Upper lobe of right lung (tissue), 1 donor: ENCODE results near the gene SNRPD2. TPM values are rescaled to one million over a fixed set of nuclear protein-coding genes. Genes with fewer than 3 reads are reported as not detected.

Experiments used
- ATAC-seq: fragments of 200-7000 bp; cut with Tn5 transposase; one replicate; pipeline ENCODE4 v1.9.1; 2020; ENCODE audit warnings: mild to moderate bottlenecking, moderate library complexity
- DNase-seq: peaks from one replicate; pipeline ENCODE4 v3.0.0-alpha.2; 2020
- H3K27ac ChIP-seq: fragments of 200-600 bp; one replicate; pipeline ENCODE4 v1.8.0; 2022
- H3K27me3 ChIP-seq: fragments of 200-600 bp; one replicate; pipeline ENCODE4 v1.8.0; 2022; ENCODE audit warnings: mild to moderate bottlenecking
- H3K36me3 ChIP-seq: fragments of 200-600 bp; one replicate; pipeline ENCODE4 v1.8.0; 2022
- H3K4me1 ChIP-seq: fragments of 200-600 bp; one replicate; pipeline ENCODE4 v1.8.0; 2022
- H3K4me3 ChIP-seq: fragments of 200-600 bp; one replicate; pipeline ENCODE4 v1.8.0; 2022; ENCODE audit warnings: mild to moderate bottlenecking
- H3K9me3 ChIP-seq: fragments of 200-600 bp; one replicate; pipeline ENCODE4 v1.8.0; 2022
- intact Hi-C: fragments of 100-400 bp; cut with DNase I; formaldehyde crosslinking; loops from one replicate; pipeline ENCODE4 v1.11.0; 2022
- total RNA-seq: library from RNA; stranded (reverse); fragmentation: NEBNext Ultra II Directional; extraction: Animal tissue kit (Norgen Biotek cat#: 25700); gene quantifications from one replicate; pipeline ENCODE4 v1.2.1, GENCODE V29; 2021
- TF ChIP-seq, protein P1 (sequence below): fragments of 200-600 bp; IDR thresholded peaks from one replicate; pipeline ENCODE4 v1.8.0; 2022; ENCODE audit warnings: antibody characterized with exemption
- donor health status: DM: no; HTN: yes; CAD: no; lungs with severe emphysema.

SNRPD2 gene
- total RNA-seq, 1 donor from 2014 or later = 188 TPM

DNA sequence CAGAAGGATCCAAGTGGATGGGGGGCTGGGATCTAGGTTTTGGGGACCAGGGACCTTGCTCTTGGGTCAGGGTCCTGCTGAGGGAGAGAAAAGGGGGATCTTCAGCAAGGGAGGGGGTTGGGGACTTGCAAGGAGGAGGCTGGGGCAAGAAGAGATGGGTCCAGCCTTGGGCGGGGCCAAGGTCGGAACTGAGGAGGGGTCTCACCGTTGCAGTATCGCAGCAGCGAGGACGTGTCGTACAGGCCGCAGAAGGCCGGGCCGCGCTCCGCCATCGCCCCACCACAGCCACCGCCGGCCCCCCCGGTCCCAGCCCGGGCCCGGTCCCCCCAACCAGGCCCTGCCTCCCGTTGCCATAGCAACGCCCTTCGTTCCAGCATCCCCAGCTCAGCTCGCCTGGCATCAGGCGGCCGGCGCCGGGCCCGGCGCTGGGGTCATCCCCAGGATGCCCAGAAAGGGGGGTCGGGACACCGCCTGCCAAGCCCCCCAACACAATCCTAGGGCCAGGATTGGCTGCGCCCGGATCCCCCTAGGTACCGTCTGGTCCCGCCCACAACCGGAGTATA is 46.6 kb downstream of the SNRPD2 start:
- peak; percentile 65 for DNase-seq
- TF ChIP-seq, protein P1, sequence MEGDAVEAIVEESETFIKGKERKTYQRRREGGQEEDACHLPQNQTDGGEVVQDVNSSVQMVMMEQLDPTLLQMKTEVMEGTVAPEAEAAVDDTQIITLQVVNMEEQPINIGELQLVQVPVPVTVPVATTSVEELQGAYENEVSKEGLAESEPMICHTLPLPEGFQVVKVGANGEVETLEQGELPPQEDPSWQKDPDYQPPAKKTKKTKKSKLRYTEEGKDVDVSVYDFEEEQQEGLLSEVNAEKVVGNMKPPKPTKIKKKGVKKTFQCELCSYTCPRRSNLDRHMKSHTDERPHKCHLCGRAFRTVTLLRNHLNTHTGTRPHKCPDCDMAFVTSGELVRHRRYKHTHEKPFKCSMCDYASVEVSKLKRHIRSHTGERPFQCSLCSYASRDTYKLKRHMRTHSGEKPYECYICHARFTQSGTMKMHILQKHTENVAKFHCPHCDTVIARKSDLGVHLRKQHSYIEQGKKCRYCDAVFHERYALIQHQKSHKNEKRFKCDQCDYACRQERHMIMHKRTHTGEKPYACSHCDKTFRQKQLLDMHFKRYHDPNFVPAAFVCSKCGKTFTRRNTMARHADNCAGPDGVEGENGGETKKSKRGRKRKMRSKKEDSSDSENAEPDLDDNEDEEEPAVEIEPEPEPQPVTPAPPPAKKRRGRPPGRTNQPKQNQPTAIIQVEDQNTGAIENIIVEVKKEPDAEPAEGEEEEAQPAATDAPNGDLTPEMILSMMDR = no peak
- Histone ChIP-seq H3K27ac (no peak overlapping the region), H3K9me3 (no peaks in the 10 kb centered on the region), H3K4me1 (peaks cover 42% of the 10 kb centered on the region), H3K27me3 (no peaks in the 10 kb centered on the region), H3K36me3 (no peaks in the 10 kb centered on the region), H3K4me3 (peak overlapping the region; percentile 40)
- no peak for ATAC-seq
- intact Hi-C loops = loop anchor here (10.0 kb wide), 1 partner anchor 120 kb away; no protein-coding TSS in a partner anchor

DNA sequence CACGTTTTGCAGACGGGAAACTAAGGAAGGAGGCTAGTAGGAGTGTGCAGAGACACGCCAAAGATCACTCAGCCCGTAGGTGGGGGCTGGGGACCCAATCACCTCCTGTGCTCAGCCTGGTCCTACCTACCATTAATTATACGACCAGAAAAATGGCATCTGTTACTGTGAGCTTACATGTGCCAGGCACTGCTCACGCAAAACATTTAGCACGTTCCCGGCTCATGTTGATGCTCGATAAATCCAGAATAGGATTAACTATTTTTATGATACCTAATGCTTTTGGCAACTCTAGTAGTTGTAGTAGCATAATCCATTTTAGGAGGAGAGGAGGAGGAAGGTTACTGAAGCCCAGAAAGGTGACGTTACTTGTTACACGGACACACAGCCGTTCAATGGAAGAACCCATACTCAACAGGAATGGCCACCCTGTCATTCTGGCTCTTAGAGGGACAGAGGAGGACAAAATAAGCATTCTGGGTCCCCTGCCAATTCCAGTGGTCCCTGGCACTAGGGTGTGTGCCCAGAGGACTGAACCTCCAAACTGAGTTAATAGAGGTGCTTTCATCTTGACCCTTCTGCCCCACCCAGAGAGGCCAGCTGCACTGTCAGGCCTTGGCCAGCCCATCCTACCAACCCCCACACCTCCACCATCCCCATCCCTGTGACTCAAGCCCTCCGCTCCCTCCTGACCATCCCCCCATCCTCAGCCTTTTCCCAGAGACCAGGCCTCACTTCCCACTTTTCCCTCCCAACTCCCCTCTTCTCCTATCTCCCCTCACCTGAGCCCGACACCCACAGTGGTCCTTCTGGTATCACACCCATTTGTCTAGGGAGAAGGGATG is 47.6 kb downstream of the SNRPD2 start:
- TF ChIP-seq, protein P1 = no peak
- H3K4me1 ChIP-seq = peaks cover 49% of the 10 kb centered on the region

DNA sequence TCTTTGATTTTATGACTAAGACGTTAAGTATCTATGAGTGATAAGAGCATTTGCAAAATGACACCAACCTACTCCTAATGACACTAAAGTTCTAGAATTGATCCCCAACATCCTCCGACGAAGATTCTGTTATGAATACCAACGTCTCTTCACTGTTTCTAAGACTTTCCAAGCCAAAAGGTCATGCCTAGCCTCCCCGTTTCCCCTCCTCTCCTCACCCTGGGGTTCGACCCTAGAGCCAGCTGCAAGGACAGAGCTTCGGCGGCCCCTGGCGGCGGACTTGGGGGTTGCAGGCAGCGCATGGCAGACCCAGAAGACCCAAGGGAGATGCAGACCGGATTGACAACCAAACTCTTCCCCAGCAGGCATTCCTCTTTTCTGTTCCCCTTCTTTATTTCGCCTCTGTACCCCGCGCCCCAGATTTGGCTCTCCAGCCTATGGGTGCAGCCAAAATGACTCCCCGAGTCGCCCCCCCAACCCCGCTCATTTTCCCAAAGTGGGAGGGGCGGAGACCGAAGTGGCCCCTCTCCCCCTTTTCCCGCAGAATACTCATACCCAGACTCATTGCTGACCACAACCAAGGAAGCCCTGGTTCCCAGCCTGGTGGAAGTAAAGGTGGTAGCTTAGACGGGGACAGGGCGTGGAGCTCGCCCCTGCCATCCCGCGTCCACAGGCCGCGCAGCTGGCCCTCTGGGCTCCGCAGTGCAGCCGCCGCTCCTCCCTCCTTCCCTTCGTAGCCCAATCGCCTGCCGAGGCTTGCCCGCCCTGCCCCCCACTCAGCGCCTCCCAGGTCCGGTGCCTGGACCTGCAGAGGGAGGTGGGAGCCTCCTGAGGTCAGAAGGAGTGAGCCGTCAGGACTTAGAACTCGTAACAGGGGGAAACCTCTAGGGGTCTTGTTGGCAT is 48.5 kb downstream of the SNRPD2 start:
- no peak overlapping the region for H3K27ac ChIP-seq
- intact Hi-C loops = loop anchor here (5.0 to 10.0 kb wide), 2 partner anchors 36 to 118 kb away; no protein-coding TSS in a partner anchor
- H3K4me3 ChIP-seq = peak overlapping the region; percentile 53
- no peaks in the 10 kb centered on the region for H3K9me3 ChIP-seq
- ATAC-seq (peak; percentile 65), DNase-seq (peak; percentile 91)
- peaks cover 55% of the 10 kb centered on the region for H3K4me1 ChIP-seq
- no peaks in the 10 kb centered on the region for H3K36me3 ChIP-seq
- TF ChIP-seq, protein P1 = peak; percentile 99
- H3K27me3 ChIP-seq = no peaks in the 10 kb centered on the region

More for the DNA sequence above, 47.6 kb downstream of the SNRPD2 start:
- no peaks in the 10 kb centered on the region for H3K9me3 ChIP-seq
- DNase-seq (no peak), ATAC-seq (no peak)
- no peak overlapping the region for H3K4me3 ChIP-seq
- no peaks in the 10 kb centered on the region for H3K36me3 ChIP-seq
- no peak overlapping the region for H3K27ac ChIP-seq
- intact Hi-C loops = loop anchor here (5.0 to 10.0 kb wide), 2 partner anchors 37 to 119 kb away; no protein-coding TSS in a partner anchor
- no peaks in the 10 kb centered on the region for H3K27me3 ChIP-seq

DNA sequence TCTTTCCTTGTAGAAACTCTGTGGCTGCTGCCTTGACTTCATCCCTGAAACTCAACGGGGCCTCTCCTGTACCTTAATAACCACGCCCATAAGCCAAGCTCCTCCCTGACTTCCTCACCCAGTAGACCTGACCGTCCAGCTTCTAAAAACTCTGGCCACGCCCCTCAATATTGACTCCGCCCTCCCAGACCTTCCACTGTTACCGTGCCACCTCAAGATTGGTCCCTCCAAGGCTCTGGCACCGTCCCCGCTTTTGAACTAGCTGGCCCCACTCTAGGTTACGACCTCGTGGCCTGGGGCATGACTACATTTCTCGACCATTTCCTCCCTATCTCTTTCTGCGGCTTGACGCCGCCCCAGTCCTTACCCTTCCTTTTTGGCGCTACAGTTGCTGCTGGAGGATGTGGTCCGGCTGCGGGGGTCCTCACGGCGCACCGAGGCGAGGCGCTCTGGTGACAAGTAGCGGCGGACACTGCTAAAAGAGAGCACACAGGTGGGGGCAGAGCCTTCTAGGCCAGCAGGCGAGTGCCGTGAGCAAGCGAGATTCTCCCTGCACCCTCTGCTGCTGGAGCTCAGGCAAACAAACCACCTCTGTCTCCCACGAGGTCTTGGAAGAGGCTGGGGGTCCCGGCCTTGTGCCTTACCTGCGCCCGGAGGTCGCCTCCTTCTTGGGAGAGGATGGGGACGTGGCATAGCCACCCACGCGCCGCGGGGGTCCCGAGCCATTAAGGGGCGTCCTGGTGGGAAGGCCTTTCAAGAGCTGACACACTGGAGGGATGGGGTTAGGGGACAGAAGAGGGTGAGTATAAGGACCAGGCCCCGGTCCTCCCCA is 50.3 kb downstream of the SNRPD2 start:
- peaks cover 60% of the 10 kb centered on the region for H3K4me1 ChIP-seq
- H3K27me3 ChIP-seq = no peaks in the 10 kb centered on the region
- H3K4me3 ChIP-seq = peak overlapping the region; percentile 53
- peak; percentile 78 for ATAC-seq
- TF ChIP-seq, protein P1 = no peak
- H3K9me3 ChIP-seq = no peaks in the 10 kb centered on the region
- DNase-seq = peak; percentile 90
- H3K36me3 ChIP-seq = no peaks in the 10 kb centered on the region
- intact Hi-C loops = loop anchor here (5.0 to 10.0 kb wide), 2 partner anchors 34 to 117 kb away; no protein-coding TSS in a partner anchor
- peak overlapping the region; percentile 84 for H3K27ac ChIP-seq
